Endodermal cell (in vitro differentiated cells): Measurements from ENCODE around the gene TECPR1. TPM values are rescaled to one million over a fixed set of nuclear protein-coding genes. Genes with fewer than 3 reads are reported as not detected.

Experiments used
- DNase-seq: peaks from one replicate; pipeline ENCODE4 v3.0.0-alpha.2; 2017
- H3K27ac ChIP-seq: 2 replicates; pipeline ENCODE4 v1.5.1; 2013; ENCODE audit warnings: mild to moderate bottlenecking, low read depth, low read length, moderate library complexity
- H3K27me3 ChIP-seq: 2 replicates; pipeline ENCODE4 v1.6.1; 2013; ENCODE audit warnings: mild to moderate bottlenecking, low read length, moderate library complexity; ENCODE audit not compliant: insufficient read depth, control insufficient read depth, poor library complexity, severe bottlenecking
- H3K36me3 ChIP-seq: 2 replicates; pipeline ENCODE4 v1.7.0; 2013; ENCODE audit warnings: mild to moderate bottlenecking, low read length, moderate library complexity; ENCODE audit not compliant: control insufficient read depth, insufficient read depth
- H3K4me1 ChIP-seq: one replicate; pipeline ENCODE4 v1.7.0; 2013; ENCODE audit warnings: low read length; ENCODE audit not compliant: control insufficient read depth, insufficient read depth
- H3K4me3 ChIP-seq: 2 replicates; pipeline ENCODE4 v1.5.1; 2013; ENCODE audit warnings: mild to moderate bottlenecking, low read length, moderate library complexity
- H3K9ac ChIP-seq: 2 replicates; pipeline ENCODE4 v1.6.1; 2013; ENCODE audit warnings: mild to moderate bottlenecking, low read length, moderate library complexity; ENCODE audit not compliant: poor library complexity, severe bottlenecking; ENCODE audit errors: extremely low read depth
- H3K9me3 ChIP-seq: 2 replicates; pipeline ENCODE4 v1.6.1; 2013; ENCODE audit warnings: mild to moderate bottlenecking, low read length, moderate library complexity; ENCODE audit not compliant: control insufficient read depth
- H3K27ac Mint-ChIP-seq: 2 replicates; pipeline ENCODE4 v1.8.0; 2020; ENCODE audit warnings: mixed read lengths
- H3K27me3 Mint-ChIP-seq: 2 replicates; pipeline ENCODE4 v1.8.0; 2021; ENCODE audit warnings: mild to moderate bottlenecking, mixed read lengths; ENCODE audit not compliant: insufficient read depth
- H3K36me3 Mint-ChIP-seq: 2 replicates; pipeline ENCODE4 v1.8.0; 2020; ENCODE audit warnings: low read depth, mixed read lengths
- H3K4me1 Mint-ChIP-seq: 2 replicates; pipeline ENCODE4 v1.8.0; 2020; ENCODE audit warnings: mixed read lengths
- H3K4me3 Mint-ChIP-seq: 2 replicates; pipeline ENCODE4 v1.8.0; 2020; ENCODE audit warnings: mild to moderate bottlenecking, moderate library complexity, mixed read lengths
- H3K9me3 Mint-ChIP-seq: 2 replicates; pipeline ENCODE4 v1.8.0; 2020; ENCODE audit warnings: mild to moderate bottlenecking, mixed read lengths
- WGBS, 2 experiments: methylation state at CpG; one replicate each; pipeline versions ENCODE4 v1.1.5 to v1.1.7; 2013; ENCODE audit warnings: missing lambda C conversion rate in 2 of 2, mixed read lengths in 1 of 2; ENCODE audit not compliant: insufficient coverage in 1 of 2, insufficient read length in 1 of 2; 5-methylcytosine and 5-hydroxymethylcytosine counted together
- total RNA-seq, 2 donors: library from RNA; stranded (reverse); fragmentation: NEBNext Ultra II Directional in 1 of 2; extraction: Animal tissue kit (Norgen Biotek cat#: 25700) in 1 of 2; gene quantifications; 2 replicates in 1 of 2; 3 replicates in 1 of 2; pipeline ENCODE4 v1.2.1, GENCODE V29; 2021
- TF ChIP-seq, protein P1 (sequence below): fragments of 200-600 bp; sonication (generic); conservative IDR thresholded peaks from 2 replicates; pipeline ENCODE4 v1.5.0; 2021; ENCODE audit warnings: antibody characterized with exemption, mild to moderate bottlenecking

Gene TECPR1
- total RNA-seq, 2 donors from 2014 or later: 27.2 to 32.0 TPM

DNA sequence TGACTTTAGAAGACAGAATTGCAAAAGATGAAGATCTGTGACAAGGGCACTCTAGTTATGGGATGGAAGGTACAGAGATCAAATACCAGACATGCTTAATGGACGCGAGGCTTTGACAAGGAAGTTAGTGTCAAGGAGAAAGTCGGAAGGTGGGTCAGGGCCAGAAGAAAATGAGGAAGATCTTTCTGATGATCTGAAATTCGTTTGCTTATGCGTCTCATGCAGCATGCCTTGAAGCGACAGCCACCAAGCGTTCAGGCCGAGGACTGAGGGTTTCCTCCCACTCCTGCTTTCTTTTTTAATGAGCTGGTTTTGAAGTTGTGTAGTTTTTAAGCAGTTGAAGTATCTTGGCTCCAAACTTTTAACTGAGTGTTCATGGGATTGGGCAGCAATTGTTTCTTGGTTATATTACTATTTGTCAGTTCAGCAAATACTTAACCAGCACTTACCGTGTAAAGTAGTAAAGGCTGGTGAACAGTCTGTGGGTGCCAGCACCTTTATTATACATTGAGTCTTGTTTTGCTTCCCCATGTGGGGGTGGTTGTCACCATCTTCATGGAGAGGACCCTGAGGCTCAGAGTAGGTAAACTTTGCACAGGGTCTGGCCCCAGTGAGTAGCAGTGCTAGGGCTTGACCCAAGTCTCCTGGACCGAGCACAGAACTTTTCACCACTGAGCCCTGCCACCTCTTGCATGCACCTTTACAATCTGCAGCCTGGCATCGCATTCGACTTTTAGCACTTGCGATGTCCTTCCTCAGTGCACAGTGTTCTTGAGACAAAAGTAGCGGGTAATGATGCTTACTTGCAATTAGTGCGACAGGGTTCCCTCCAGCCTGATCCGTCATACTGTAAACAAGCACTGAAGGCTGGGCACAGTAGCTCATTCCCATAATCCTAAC, 55.1 kb downstream of the TECPR1 start:
- no peak overlapping the region for H3K27ac Mint-ChIP-seq
- no peak for DNase-seq
- 95 to 96% methylated on average over 16 of the region's 16 CpGs for WGBS, 2 experiments

DNA sequence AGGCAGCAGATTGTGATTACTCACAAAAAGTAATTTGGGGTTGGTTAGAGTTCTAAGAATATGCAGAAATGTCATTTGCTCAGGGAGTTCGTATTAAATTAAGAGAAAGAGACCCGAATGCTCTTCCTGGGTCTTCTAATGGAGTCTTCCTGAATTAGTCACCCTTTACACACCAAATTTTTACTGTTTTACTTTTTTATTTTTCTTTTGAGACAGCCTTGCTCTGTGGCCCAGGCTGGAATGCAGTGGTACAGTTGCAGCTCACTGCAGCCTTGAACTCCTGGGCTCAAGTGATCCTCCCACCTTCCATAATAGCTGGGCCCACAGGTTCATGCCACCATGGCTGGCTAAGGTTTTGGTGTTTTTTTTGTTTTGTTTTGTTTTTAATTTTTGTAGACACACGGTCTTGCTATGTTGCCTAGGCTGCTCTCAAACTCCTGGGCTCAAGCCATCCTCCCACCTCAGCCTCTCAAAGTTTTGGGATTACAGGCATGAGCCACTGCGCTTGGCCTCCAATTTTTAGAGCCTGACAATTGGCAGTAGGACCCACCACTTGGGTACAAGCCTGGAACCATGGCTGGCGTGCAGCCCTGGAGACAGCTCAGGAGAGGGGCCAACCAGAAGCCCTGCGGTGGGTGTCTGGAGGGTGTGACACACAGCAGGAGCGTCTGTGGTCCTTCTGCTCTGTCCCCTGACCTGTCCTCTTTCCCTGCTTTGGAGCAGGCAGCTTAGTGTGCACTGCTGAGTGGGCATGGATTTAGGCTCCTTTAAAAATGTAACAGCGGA, 57.2 kb downstream of the TECPR1 start:
- Mint-ChIP-seq H3K4me3 (no peak overlapping the region), H3K9me3 (no peaks in the 10 kb centered on the region), H3K27ac (no peak overlapping the region), H3K4me1 (no peaks in the 10 kb centered on the region), H3K36me3 (peaks cover 55% of the 10 kb centered on the region), H3K27me3 (no peaks in the 10 kb centered on the region)
- WGBS, 2 experiments: 91 to 94% methylated on average over 5 to 8 of the region's 8 CpGs
- H3K9me3 ChIP-seq: no peaks in the 10 kb centered on the region
- H3K4me3 ChIP-seq: no peak overlapping the region
- no peaks in the 10 kb centered on the region for H3K4me1 ChIP-seq
- TF ChIP-seq, protein P1, sequence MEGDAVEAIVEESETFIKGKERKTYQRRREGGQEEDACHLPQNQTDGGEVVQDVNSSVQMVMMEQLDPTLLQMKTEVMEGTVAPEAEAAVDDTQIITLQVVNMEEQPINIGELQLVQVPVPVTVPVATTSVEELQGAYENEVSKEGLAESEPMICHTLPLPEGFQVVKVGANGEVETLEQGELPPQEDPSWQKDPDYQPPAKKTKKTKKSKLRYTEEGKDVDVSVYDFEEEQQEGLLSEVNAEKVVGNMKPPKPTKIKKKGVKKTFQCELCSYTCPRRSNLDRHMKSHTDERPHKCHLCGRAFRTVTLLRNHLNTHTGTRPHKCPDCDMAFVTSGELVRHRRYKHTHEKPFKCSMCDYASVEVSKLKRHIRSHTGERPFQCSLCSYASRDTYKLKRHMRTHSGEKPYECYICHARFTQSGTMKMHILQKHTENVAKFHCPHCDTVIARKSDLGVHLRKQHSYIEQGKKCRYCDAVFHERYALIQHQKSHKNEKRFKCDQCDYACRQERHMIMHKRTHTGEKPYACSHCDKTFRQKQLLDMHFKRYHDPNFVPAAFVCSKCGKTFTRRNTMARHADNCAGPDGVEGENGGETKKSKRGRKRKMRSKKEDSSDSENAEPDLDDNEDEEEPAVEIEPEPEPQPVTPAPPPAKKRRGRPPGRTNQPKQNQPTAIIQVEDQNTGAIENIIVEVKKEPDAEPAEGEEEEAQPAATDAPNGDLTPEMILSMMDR: no peak
- no peak for DNase-seq
- no peak overlapping the region for H3K9ac ChIP-seq
- no peak overlapping the region for H3K27ac ChIP-seq
- H3K36me3 ChIP-seq: peaks cover 47% of the 10 kb centered on the region
- H3K27me3 ChIP-seq: no peaks in the 10 kb centered on the region

More for the DNA sequence above, 55.1 kb downstream of the TECPR1 start:
- Histone ChIP-seq H3K4me3 (no peak overlapping the region), H3K27me3 (no peaks in the 10 kb centered on the region), H3K36me3 (peaks cover 35% of the 10 kb centered on the region), H3K9me3 (no peaks in the 10 kb centered on the region), H3K27ac (no peak overlapping the region), H3K4me1 (no peaks in the 10 kb centered on the region), H3K9ac (no peak overlapping the region)
- TF ChIP-seq, protein P1: no peak
- no peaks in the 10 kb centered on the region for H3K4me1 Mint-ChIP-seq
- no peaks in the 10 kb centered on the region for H3K9me3 Mint-ChIP-seq
- H3K27me3 Mint-ChIP-seq: no peaks in the 10 kb centered on the region
- peaks cover 44% of the 10 kb centered on the region for H3K36me3 Mint-ChIP-seq
- no peak overlapping the region for H3K4me3 Mint-ChIP-seq

DNA sequence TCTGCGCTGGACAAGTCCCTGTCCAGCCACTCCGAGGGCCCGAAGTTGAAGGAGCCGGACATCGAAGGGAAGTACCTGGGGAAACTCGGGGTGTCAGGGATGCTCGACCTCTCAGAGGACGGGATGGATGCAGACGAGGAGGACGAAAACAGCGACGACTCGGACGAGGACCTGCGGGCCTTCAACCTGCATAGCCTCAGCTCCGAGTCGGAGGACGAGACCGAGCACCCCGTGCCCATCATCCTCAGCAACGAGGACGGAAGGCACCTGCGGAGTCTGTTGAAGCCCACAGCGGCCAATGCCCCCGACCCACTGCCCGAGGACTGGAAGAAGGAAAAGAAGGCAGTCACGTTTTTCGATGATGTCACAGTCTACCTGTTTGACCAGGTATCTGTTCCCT, 57.8 kb downstream of the TECPR1 start:
- TF ChIP-seq, protein P1: no peak
- no peaks in the 10 kb centered on the region for H3K4me1 Mint-ChIP-seq
- Histone ChIP-seq H3K4me1 (no peaks in the 10 kb centered on the region), H3K9ac (no peak overlapping the region), H3K27me3 (no peaks in the 10 kb centered on the region), H3K36me3 (peaks cover 50% of the 10 kb centered on the region), H3K4me3 (no peak overlapping the region), H3K27ac (no peak overlapping the region), H3K9me3 (no peaks in the 10 kb centered on the region)
- H3K27ac Mint-ChIP-seq: no peak overlapping the region
- no peak for DNase-seq
- WGBS, 2 experiments: 97 to 98% methylated on average over 20 to 26 of the region's 28 CpGs
- H3K36me3 Mint-ChIP-seq: peaks cover 60% of the 10 kb centered on the region
- no peaks in the 10 kb centered on the region for H3K9me3 Mint-ChIP-seq
- no peak overlapping the region for H3K4me3 Mint-ChIP-seq
- H3K27me3 Mint-ChIP-seq: no peaks in the 10 kb centered on the region
